ELR (cell line): ENCODE data around the gene RAB7B.
"Not testable (repeated sequence)": the region's sequence is repeated elsewhere in the genome, so short reads cannot be mapped to it uniquely, and the experiment has no call there.

ENCODE experiments used
- DNase-seq: peaks from one replicate; pipeline ENCODE4 v3.0.0-alpha.2; 2015; ENCODE audit warnings: low read depth

The RAB7B gene

DNA sequence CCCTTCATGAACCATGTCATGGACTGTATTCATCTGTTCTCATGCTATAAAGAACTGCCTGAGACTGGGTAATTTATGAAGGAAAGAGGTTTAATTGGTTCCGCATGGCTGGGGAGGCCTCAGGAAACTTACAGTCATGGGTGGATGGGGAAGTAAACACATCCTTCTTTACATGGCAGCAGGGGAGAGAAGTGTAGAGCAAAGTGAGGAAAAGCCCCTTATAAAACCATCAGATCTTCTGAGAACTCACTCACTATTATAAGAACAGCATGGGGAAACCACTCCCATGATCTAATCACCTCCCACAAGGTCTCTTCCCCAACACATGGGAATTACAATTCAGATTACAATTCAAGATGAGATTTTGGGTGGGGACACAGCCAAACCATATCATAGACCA, 6.6 kb downstream of the RAB7B start:
- not testable (repeated sequence) for DNase-seq

DNA sequence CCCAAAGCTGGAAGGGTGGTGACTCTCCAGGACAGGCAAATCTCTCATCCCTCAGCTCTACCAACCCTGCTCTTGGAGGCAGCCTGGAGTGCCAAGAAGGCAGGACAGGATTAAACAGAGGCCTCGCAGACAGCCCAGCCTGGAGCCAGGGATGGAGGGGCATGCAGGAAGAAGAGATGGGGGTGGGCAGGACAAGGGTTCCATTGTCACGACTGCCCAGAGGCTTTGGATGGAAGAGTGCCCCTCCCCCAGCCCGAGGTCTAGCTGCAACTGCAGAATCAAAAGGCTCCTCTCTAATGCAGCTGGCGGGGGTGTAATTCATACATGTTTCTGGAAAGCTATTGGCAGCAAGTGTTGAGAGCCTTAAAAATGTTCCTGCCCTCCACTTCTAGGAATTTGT, 8.8 kb downstream of the RAB7B start:
- DNase-seq, result no peak

DNA sequence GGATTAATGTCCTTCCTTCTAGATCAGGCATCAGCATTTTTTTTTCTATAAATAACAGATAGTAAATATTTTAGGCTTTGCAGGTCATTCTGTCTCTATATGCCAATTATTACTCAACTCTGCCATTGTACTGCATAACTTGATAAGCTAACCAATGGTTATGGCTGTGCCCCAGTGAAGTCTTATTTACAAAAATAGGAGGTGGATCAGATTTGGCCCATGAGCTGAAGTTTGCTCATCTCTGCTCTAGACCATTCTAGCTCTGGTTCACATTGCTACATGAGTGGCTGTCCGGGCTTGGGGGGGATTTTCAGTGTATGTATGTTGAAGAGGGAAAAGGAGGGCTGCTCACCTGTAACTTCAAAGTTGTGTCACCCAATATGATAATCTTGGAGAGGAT, 10.1 kb downstream of the RAB7B start:
- DNase-seq, result no peak

DNA sequence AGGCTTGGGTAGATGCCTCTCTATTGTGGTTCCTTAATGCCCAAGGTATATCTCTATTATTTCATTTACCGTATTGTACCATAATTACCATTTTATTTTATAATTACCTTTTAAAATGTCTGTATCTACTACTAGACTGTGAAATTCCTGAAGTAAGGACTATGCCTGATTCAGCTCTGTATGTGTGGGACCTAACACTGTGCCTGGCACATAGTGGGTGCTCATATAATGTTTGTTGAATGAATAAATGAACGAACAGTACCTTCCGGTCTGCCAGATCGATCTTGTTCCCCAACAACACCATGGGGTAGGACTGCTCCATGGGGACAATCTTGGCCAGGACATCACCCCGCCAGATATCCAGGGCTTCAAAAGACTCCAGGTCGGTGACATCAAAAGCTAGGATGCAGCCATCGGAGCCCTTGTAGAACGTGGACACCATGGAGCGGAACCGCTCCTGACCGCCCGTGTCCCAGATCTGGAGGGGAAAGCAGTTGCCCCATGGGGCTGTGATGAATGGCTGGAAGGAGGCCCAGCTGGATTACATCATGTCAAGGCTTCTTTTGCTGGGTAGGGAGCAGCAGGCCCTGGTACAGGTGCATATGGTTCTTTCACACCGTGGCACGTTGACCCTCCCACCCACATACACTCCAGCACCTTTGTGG, 10.8 kb downstream of the RAB7B start:
- DNase-seq, result no peak

DNA sequence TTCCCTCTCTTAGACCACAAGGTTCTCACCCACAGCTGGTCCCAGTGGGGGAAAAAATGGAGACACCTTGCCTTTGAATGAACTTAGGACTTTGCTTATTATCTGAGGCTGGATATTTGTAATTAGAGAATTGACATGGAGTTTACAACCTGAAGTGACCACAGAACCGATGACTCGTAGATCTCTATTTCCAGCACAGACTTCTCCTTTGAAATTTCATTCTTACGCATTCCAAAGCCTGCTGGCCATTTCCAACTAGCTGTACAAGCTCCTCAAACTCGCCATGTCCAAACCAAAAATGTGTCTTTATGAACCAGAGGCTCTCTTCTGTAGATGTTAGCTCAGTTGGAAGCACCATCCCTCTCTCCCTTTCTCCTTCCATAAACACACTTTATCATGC, 12.0 kb downstream of the RAB7B start:
- DNase-seq, result peak; percentile 47

DNA sequence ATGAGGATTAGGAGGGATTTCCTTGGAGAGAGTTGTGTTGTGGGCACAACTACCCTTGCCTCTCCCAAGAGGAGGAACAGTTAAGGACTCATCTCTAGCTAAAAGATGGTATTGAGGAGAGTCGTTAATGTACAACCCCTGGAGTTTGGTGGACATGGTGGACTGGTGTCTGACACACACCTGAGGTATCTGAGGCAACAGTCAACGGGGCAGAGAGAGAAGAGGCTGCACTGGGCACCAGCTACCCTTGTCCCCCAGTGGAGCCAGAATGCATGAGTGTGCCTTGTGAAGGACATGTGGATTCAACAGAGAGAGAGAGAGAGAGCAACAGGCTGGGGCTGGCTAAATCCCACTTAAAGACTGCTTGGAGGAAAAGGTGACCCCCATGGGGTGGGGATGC, 13.0 kb downstream of the RAB7B start:
- DNase-seq, result no peak

DNA sequence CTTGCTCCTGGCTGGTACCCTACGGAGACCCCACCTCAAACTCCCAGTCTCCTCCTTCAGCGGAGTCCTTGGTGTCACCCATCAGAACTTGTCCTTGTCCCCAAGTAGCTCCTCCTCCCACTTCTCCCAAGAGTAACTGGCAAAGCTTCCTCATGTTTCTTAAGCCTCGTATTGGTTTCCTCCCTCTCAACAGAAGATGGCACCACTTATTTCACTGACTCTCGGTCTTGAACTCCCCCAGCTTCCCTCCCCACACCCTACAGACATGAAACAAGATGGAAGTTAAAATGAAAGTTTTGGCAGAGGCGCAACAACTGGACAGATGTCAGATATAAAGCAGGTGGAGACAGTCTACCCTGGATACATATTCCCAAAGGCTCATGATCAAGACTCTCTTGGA, 13.4 kb downstream of the RAB7B start:
- DNase-seq, result no peak

DNA sequence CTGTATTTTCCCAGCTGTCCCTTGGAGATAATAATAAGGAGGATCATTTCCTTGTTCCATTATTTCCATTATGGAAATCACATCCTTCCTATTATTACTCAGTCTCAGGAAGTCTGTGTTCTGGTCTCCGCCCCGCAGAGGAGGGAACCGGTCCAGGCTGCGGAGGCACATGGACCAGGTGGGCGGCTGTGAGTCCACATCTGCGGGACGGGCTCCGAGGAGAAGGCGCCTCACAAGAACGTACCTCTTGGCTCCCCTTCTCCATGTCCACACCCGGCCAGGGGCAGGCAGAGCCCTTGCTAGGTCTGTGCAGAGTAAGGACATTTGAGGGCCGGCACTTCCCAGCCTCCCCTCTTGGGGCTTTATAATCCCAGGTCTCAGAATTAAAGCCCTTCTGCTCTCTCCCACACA, 14.6 kb downstream of the RAB7B start:
- DNase-seq, result no peak

DNA sequence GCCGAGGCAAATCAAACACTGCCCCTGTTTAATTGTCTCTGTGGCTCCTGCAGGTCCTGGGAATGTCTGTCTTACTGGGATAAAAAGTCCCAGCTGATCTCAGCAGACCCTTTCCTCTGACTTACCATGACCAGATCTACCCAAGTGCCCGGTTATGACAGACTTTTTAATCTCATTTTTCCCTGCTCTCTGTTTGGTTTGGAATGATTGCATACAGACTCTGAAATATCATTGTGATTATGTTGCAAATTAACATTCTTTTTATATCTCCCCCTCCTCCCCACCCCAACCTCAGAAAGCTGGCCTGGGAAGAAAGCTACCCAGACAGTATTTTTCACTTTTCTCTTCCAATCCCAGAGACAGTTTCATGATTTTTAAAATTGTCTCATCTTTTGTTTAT, 16.3 kb downstream of the RAB7B start:
- no peak for DNase-seq

DNA sequence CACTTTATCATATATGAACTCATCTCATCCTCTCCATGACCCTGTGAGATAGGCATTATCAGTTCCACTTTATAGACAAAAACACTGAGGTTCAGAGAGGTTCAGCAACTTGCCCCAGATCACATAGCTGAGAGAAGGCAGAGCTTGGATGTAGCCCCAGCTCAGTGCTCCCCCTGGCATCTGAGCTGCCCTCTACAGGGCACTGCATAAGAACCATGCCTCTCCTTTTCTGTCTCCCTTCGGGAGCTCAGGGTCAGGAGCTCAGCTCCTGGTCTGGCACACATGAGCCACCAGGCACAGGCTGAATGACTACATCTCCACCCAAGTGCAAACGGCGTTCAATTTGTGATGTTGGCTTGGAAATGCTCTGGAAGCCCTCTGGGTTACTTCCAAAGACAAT, 16.9 kb downstream of the RAB7B start:
- no peak for DNase-seq

DNA sequence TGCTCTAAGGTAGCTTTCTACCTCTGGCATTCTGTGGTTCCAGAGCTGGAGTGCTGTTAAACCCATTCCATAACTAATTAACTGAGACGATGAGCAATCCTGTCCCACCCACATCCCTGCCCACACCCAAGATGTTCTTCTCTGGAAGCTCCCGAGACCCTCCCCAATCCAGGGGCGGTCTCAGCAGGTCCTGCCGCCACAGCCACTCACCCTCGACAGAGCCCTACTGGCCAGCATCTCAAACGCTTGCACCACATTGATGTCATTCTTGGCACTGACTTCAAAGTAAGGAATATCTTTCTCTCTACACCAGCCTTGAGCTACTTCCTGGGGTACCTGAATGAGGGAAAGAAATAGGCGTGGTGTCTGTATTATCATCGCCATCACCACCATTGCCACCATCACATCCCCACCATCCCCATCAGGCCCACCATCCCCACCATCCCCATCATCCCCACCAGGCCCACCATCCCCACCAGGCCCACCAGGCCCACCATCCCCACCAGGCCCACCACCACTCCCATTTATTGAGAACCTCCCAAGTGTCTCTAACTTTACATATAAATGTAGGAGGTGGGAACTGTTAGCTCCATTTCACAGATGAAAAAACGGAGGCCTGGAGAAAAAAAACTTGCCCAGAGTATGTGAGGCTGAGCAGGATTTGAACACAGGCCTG, 17.7 kb downstream of the RAB7B start:
- DNase-seq, result no peak

DNA sequence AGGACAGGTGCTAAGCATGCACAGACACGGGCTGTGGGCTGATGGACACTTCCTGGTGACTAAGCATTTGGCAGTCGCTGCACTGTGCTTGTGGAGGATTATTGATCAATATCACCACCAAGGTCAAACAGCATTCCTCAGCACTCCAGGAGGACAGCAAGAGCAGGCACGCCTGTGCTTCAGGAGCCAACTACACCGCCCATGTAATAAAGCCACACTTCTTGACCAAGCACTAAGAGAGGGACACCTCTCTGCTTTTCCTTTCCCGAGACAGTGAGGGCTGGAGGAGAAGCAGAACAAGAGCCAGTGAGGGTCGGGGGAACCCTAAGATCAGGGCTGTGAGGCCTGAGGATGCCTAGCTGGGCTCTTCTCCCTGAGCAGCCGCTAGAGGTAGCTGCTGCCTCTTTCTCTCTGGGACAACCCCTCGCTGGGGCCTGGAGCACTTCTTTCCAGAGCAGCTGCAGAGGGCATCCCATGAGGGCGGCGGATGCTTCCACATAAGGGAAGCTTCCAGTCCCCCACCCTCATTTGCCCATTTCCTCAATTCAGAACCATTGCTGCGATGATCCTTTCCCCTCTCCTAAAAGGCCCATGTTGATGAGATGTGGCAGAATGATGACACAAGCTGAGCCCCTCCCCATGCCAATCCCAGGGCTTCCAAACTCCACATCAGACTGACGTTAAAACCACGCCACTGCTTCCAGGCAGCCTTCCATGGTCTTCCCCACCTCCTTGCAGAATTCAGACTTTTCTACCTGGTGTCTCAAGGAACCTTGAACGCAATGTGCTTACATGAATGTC, 19.1 kb downstream of the RAB7B start:
- peak; percentile 74 for DNase-seq

DNA sequence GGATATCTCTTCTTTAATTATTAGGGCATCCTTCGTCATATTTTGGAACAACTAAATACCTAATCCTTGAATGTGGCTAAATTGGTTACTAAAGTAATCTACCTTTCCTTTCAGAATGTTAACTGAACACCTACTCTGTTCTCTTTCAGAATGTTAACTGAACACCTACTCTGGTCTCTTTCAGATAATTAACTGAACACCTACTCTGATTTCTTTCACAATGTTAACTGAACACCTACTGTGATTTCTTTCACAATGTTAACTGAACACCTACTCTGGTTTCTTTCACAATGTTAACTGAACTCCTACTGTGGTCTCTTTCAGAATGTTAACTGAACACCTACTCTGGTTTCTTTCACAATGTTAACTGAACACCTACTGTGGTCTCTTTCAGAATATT, 21.9 kb downstream of the RAB7B start:
- no peak for DNase-seq

DNA sequence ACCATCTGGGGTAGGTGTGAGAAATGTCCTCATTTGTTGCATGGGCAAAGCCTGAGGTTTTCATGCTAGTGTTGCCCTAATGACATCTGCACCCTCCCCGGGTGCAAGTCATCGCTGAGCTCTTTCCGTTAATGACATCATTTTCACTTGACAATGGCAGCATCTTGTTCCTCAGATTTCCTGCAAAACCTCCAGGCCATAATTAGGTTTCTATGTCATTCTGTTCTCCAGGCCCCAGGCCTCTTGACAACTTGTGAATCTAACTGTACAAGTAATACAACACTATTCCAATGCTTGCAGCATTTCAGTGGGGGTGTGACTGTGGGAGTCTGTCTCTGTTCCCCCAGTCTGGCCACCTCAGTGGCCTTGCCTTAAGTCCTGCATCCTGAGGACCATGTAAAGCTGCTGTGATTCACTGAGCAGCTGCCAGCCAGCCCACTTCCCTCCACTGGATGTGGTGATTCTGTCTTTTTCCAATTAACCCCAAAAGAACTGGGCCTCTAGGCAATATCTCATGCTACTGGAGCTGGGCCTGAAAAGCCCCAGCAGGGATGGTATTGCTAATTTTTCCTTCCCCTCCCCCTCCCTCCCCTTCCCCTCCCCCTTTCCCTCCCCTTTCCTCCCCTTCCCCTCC, 22.8 kb downstream of the RAB7B start:
- no peak for DNase-seq

DNA sequence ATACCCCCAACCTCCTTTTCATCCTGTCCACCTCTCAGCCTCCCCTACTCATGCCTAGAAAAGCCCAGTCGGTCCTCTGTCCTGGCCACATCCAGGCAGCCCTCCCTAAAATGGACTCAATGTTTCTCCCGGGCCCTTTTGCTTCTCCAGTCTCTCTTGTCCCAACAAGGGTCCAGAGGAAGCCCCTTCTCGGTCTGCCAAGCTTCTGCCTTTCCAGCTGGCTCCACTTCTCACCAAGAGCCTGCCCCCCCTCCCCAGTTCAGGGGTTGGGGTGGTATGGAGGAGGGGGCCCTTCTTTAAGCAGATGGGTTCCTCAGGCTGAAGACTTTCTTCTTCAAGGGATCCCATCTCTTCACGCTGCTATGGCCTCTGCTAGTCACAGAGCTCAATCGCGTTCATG, 23.9 kb downstream of the RAB7B start:
- no peak for DNase-seq

DNA sequence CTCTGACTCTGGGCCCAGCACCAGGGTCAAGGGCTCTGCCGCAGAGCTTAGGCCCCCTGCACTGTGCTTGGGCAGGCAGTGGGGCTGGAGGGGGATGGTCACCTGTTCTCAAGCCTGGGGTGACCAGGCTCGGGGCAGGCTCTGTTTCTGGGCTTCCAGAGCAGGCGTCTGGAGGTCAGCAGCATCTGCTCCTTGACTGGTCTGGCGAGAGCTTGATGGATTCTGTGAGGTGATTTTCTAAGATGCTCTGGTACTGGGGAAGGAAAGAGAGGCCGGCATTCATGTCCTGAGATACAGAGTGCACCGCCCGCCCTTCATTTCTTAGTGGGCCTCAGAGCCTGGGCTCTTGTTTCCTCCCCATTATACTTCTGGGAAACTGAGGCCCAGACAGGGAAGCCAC, 24.5 kb downstream of the RAB7B start:
- no peak for DNase-seq

DNA sequence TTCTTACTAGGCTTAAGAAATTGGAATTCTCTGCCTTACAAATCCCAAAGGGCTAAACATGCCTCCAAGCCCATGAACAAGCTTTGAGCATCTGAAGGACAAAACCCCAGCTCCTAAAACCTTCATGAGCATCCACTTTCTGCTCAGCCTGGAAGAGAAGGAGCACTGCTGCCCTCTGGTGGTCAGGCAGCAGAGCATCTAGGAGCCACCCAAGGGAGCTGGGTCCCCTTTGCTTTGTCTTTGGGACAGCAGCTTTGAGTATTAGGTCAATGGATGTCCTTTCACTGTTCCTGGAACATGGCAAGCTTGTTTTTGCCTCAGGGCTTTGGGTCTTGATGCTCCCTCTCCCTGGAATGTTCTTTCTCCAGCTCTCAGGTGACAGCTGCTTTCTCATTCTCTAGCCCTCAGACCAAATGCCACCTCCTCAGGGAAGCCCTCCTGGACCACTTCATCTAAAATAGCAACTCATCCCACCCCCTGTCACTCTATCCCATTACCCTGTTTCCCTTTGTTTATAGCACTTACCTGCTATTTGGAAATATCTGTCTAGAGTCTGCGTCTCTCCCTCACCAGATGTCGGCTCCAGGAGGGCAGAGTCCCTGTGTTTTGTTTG, 25.7 kb downstream of the RAB7B start:
- DNase-seq, result peak; percentile 85

DNA sequence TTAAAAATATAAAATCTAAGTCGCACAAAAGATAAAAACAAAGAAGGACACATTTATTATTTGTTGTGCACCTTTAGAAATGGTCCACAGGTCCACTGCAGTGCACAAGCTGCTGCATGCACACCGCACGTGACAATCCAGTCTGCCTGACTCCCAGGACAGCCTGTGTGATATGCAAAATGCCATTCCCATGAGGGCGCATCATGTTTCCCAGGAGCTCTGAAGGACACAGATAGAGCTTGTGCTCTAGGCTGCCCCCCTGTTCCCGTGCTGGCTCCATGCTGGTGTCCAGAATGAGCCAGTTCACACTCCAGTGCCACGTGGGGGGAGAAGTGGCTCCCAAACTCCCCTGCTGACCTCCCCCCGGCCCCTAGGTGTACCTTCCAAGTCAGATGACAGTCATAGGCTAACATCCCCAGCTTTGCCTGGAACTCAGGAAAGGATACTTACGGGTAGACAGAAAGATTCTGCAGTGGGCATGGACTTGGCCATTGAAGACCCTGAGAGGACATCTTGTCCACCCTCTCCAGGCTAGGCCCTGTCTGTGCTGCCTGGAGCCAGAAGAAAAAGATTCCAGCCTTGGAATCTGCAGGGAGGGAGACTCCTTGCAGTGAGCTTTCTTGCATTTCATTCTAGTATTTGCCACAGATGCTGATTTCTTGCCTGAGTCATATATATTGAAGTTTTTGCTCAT, 26.3 kb downstream of the RAB7B start:
- DNase-seq, result peak; percentile 82

DNA sequence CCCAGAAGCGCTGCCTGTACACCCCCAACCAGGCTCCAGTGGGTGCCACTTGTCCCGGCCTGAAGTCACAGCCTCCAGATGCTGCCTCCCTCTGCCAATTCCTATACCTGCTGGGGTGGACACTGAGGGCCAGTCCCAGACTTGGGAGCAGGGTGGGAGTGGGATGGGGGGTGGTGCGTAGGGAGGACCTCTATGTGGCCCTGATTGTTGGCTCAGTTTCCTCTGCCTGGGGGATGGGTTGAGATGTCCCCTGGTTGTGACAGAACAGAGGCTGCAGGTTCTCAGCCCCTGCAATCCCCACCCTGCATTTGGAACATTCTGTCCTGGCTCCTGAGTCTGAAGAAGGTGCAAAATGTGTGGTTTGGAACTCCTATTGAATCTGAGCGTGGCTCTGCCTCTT, 27.2 kb downstream of the RAB7B start:
- no peak for DNase-seq

DNA sequence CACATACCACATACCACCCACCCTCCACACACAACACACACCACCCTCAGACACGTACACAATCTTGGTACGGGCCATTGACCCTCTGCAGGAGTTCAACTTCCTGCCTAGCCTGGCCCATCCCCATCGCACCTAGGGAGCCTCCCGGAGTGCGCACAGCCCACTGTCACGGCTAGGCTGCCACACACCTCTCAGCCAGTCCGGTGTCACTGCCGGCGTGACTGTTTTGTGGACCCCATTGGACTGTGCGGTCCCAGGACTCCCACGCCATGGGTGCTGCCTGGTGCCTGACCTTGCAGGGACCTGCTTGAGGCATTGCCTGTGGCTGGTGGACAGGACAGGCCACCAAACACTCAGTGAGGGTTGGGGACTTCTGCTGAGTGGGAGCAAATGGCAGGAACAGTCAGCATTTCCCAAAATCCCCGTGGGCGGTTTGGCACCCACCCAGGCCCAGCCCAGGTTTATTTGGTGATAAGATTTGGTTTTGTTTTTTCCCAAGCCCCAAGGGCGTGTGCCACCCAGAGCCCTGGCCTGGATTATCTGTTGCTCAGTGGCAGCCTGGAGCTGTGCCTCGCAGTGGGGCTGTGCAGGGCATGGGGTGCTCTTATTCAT, 27.7 kb downstream of the RAB7B start:
- no peak for DNase-seq

DNA sequence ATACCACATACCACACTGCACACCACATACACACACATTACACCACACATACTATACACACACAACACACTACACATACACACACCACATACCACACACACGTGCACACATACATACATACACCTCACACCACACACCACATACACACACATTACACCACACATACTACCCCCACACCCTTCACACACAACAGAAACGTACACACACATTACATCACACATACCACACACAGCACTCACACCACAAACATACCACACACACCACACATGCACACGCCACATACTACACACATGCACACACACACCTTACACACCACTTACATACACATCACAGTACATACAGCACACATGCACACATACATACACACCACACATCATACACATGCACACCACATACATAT, 28.5 kb downstream of the RAB7B start:
- no peak for DNase-seq
